Osteocyte (in vitro differentiated cells): ENCODE data around the gene NOXO1. TPM values are rescaled to one million over a fixed set of nuclear protein-coding genes. Genes with fewer than 3 reads are reported as not detected.

ENCODE experiments used
- DNase-seq: peaks from one replicate; pipeline ENCODE4 v3.0.0; 2021; ENCODE audit warnings: mixed read lengths; ENCODE audit not compliant: unreplicated experiment; ENCODE audit errors: extremely low spot score
- H3K27ac Mint-ChIP-seq: one replicate; pipeline ENCODE4 v1.8.0; 2021; ENCODE audit warnings: mild to moderate bottlenecking, mixed read lengths; ENCODE audit not compliant: unreplicated experiment
- H3K27me3 Mint-ChIP-seq: one replicate; pipeline ENCODE4 v1.8.0; 2021; ENCODE audit warnings: mixed read lengths; ENCODE audit not compliant: unreplicated experiment
- H3K36me3 Mint-ChIP-seq: one replicate; pipeline ENCODE4 v1.8.0; 2021; ENCODE audit warnings: mixed read lengths; ENCODE audit not compliant: unreplicated experiment
- H3K4me1 Mint-ChIP-seq: one replicate; pipeline ENCODE4 v1.8.0; 2021; ENCODE audit warnings: mixed read lengths; ENCODE audit not compliant: unreplicated experiment
- H3K4me3 Mint-ChIP-seq: one replicate; pipeline ENCODE4 v1.8.0; 2021; ENCODE audit warnings: mild to moderate bottlenecking, moderate library complexity, mixed read lengths; ENCODE audit not compliant: unreplicated experiment
- H3K9me3 Mint-ChIP-seq: one replicate; pipeline ENCODE4 v1.8.0; 2021; ENCODE audit warnings: mixed read lengths; ENCODE audit not compliant: unreplicated experiment
- total RNA-seq: library from RNA; stranded (reverse); gene quantifications from 2 replicates; pipeline ENCODE4 v1.2.1, GENCODE V29; 2021
- TF ChIP-seq, protein P1 (sequence below): fragments of 200-600 bp; sonication (generic); IDR thresholded peaks from 2 replicates; pipeline ENCODE4 v1.5.0; 2021; ENCODE audit warnings: antibody characterized with exemption, mild to moderate bottlenecking, moderate library complexity

NOXO1 gene
- total RNA-seq, 1 donor from 2014 or later: 0.54 TPM

DNA sequence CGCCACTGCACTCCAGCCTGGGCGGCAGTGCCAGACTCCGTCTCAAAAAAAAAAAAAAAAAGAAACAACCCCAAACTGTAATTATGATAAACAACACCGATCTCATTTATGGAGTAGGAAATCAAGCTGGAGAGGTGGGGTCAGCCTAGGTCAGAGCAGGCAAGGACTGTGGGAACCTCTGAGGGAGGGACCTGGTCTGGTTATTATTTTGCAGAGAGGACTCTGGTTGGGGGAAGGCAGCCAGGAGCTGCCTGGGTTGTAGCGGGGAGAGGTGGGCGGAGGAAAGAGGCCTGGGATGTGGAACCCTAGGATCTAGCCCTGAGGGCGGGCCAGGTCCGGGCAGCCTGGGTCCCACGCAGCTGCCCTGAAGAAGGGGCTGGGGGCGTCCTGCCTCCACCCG, 52.2 kb downstream of the NOXO1 start:
- H3K9me3 Mint-ChIP-seq: no peaks in the 10 kb centered on the region
- DNase-seq: no peak
- TF ChIP-seq, protein P1, sequence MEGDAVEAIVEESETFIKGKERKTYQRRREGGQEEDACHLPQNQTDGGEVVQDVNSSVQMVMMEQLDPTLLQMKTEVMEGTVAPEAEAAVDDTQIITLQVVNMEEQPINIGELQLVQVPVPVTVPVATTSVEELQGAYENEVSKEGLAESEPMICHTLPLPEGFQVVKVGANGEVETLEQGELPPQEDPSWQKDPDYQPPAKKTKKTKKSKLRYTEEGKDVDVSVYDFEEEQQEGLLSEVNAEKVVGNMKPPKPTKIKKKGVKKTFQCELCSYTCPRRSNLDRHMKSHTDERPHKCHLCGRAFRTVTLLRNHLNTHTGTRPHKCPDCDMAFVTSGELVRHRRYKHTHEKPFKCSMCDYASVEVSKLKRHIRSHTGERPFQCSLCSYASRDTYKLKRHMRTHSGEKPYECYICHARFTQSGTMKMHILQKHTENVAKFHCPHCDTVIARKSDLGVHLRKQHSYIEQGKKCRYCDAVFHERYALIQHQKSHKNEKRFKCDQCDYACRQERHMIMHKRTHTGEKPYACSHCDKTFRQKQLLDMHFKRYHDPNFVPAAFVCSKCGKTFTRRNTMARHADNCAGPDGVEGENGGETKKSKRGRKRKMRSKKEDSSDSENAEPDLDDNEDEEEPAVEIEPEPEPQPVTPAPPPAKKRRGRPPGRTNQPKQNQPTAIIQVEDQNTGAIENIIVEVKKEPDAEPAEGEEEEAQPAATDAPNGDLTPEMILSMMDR: no peak

More for the DNA sequence above, 52.2 kb downstream of the NOXO1 start:
- Mint-ChIP-seq H3K4me1 (peaks cover 6% of the 10 kb centered on the region), H3K36me3 (no peaks in the 10 kb centered on the region), H3K27me3 (no peaks in the 10 kb centered on the region), H3K4me3 (peak overlapping the region; percentile 66), H3K27ac (no peak overlapping the region)

Other genes with a start within 250 kb of the NOXO1 start
- gene NME3, start 209.9 kb downstream of the NOXO1 start, total RNA-seq: 45.8 and 48.8 TPM in 2 replicates
- 21.5 and 22.4 TPM in 2 replicates for gene EME2, start 208.7 kb downstream of the NOXO1 start, total RNA-seq
- gene MRPS34, start 208.3 kb downstream of the NOXO1 start, total RNA-seq: 70.9 and 73.9 TPM in 2 replicates
- 52.8 and 53.4 TPM in 2 replicates for gene SPSB3, start 198.9 kb downstream of the NOXO1 start, total RNA-seq
- 55.5 and 56.3 TPM in 2 replicates for gene NUBP2, start 198.5 kb downstream of the NOXO1 start, total RNA-seq
- 0.34 and 0.43 TPM in 2 replicates for gene IGFALS, start 187.8 kb downstream of the NOXO1 start, total RNA-seq
- gene HAGH, start 154.6 kb downstream of the NOXO1 start, total RNA-seq: 55.0 and 57.0 TPM in 2 replicates
- 25.9 and 29.5 TPM in 2 replicates for gene FAHD1, start 154.3 kb downstream of the NOXO1 start, total RNA-seq
- gene MEIOB, start 109.3 kb downstream of the NOXO1 start, total RNA-seq: 0.63 and 1.2 TPM in 2 replicates
- gene HS3ST6, start 63.1 kb downstream of the NOXO1 start, total RNA-seq: not detected in 2 replicates
- 17.1 and 21.0 TPM in 2 replicates for gene MSRB1, start 38.3 kb downstream of the NOXO1 start, total RNA-seq
- gene RPL3L, start 26.8 kb downstream of the NOXO1 start, total RNA-seq: 1.2 TPM in 1 of 2 replicates, not detected in the other
- 126 TPM in 2 replicates for gene NDUFB10, start 21.9 kb downstream of the NOXO1 start, total RNA-seq
- gene RPS2, start 16.6 kb downstream of the NOXO1 start, total RNA-seq: 2,261 and 2,286 TPM in 2 replicates
- gene RNF151, start 14.6 kb downstream of the NOXO1 start, total RNA-seq: 0.46 TPM in 1 of 2 replicates, not detected in the other
- gene TBL3, start 9.4 kb downstream of the NOXO1 start, total RNA-seq: 29.9 and 32.0 TPM in 2 replicates
- 21.2 and 24.7 TPM in 2 replicates for gene GFER, start 2.7 kb upstream of the NOXO1 start, total RNA-seq
- gene SYNGR3, start 8.5 kb upstream of the NOXO1 start, total RNA-seq: 0.57 and 0.91 TPM in 2 replicates
- gene ZNF598, start 28.4 kb upstream of the NOXO1 start, total RNA-seq: 45.4 and 46.9 TPM in 2 replicates
- gene NPW, start 38.3 kb upstream of the NOXO1 start, total RNA-seq: 4.1 and 4.4 TPM in 2 replicates
- gene NHERF2, start 45.4 kb upstream of the NOXO1 start, total RNA-seq: 143 and 146 TPM in 2 replicates
- gene NTHL1, start 66.4 kb upstream of the NOXO1 start, total RNA-seq: 22.2 and 24.3 TPM in 2 replicates
- gene TSC2, start 66.5 kb upstream of the NOXO1 start, total RNA-seq: 183 and 194 TPM in 2 replicates
- gene PKD1, start 154.4 kb upstream of the NOXO1 start, total RNA-seq: 169 and 188 TPM in 2 replicates
- 2.0 and 3.4 TPM in 2 replicates for gene RAB26, start 167.2 kb upstream of the NOXO1 start, total RNA-seq
- 78.1 and 84.9 TPM in 2 replicates for gene TRAF7, start 174.3 kb upstream of the NOXO1 start, total RNA-seq
- gene CASKIN1, start 215.1 kb upstream of the NOXO1 start, total RNA-seq: 2.4 and 3.7 TPM in 2 replicates
- 57.6 and 60.2 TPM in 2 replicates for gene MLST8, start 224.0 kb upstream of the NOXO1 start, total RNA-seq
- gene BRICD5, start 229.4 kb upstream of the NOXO1 start, total RNA-seq: 6.6 and 10.1 TPM in 2 replicates
- gene PGP, start 233.4 kb upstream of the NOXO1 start, total RNA-seq: 14.1 and 15.0 TPM in 2 replicates
- 24.3 and 26.9 TPM in 2 replicates for gene E4F1, start 242.1 kb upstream of the NOXO1 start, total RNA-seq